Activated naive CD4-positive, alpha-beta T cell treated with anti-CD3 and anti-CD28 coated beads, Interleukin-2, amount 50 U/mL, for 16 hours (primary cell): ENCODE results near the gene MAP1B.

Experiments used
- DNase-seq: peaks from one replicate; pipeline ENCODE4 v3.0.0-alpha.2; 2020

The MAP1B gene

GRCh38 chr5:72134226-72134899 is 27.1 kb downstream of the MAP1B start:
- no peak for DNase-seq

GRCh38 chr5:72137826-72138409 is 30.6 kb downstream of the MAP1B start:
- DNase-seq: no peak

- DNase-seq: no peak
These were observed 31.8 kb downstream of the MAP1B start for GRCh38 chr5:72138943-72139521.

- no peak for DNase-seq
These were observed 33.4 kb downstream of the MAP1B start for GRCh38 chr5:72140711-72141110.

GRCh38 chr5:72141440-72142355 is 34.4 kb downstream of the MAP1B start:
- DNase-seq: no peak

- no peak for DNase-seq
These were observed 37.5 kb downstream of the MAP1B start for GRCh38 chr5:72144762-72145161.

GRCh38 chr5:72145348-72145747 is 38.1 kb downstream of the MAP1B start:
- no peak for DNase-seq

- no peak for DNase-seq
These were observed 38.8 kb downstream of the MAP1B start for GRCh38 chr5:72146056-72146455.

GRCh38 chr5:72147569-72147968 is 40.3 kb downstream of the MAP1B start:
- DNase-seq: no peak

- no peak for DNase-seq
These were observed 42.5 kb downstream of the MAP1B start for GRCh38 chr5:72149742-72150141.

GRCh38 chr5:72151169-72151568 is 43.9 kb downstream of the MAP1B start:
- no peak for DNase-seq

GRCh38 chr5:72151646-72152045 is 44.4 kb downstream of the MAP1B start:
- DNase-seq: no peak

GRCh38 chr5:72152545-72152944 is 45.3 kb downstream of the MAP1B start:
- DNase-seq: no peak

GRCh38 chr5:72153551-72153950 is 46.3 kb downstream of the MAP1B start:
- DNase-seq: no peak

GRCh38 chr5:72154076-72154756 is 46.9 kb downstream of the MAP1B start:
- DNase-seq: no peak

- no peak for DNase-seq
These were observed 49.8 kb downstream of the MAP1B start for GRCh38 chr5:72156946-72157624.

GRCh38 chr5:72157625-72157962 is 50.3 kb downstream of the MAP1B start:
- no peak for DNase-seq

- DNase-seq: no peak
These were observed 52.2 kb downstream of the MAP1B start for GRCh38 chr5:72159501-72159911.

- DNase-seq: no peak
These were observed 53.1 kb downstream of the MAP1B start for GRCh38 chr5:72160329-72160728.

GRCh38 chr5:72160959-72161358 is 53.7 kb downstream of the MAP1B start:
- no peak for DNase-seq

GRCh38 chr5:72161951-72162350 is 54.7 kb downstream of the MAP1B start:
- no peak for DNase-seq

GRCh38 chr5:72163349-72163983 is 56.2 kb downstream of the MAP1B start:
- no peak for DNase-seq
